ENCODE results near the gene FOXL2. TPM values are rescaled to one million over a fixed set of nuclear protein-coding genes. Genes with fewer than 3 reads are reported as not detected.

The FOXL2 gene
- polyA plus RNA-seq, 6 donors from 2014 or later: not detected

Other genes starting within 250 kb of the FOXL2 start
- 10 to 100 TPM in 4 of 6 donors, 1 to 10 TPM in 2; 3.0 to 15.2 (median 10.9) TPM for gene PIK3CB, start 112.2 kb downstream of the FOXL2 start, polyA plus RNA-seq (ENCODE audit: low read depth in 6 of 6)
- gene FOXL2NB, start 80 bp upstream of the FOXL2 start, polyA plus RNA-seq (ENCODE audit: low read depth in 6 of 6): not detected
- not detected for gene PRR23A, start 59.1 kb upstream of the FOXL2 start, polyA plus RNA-seq (ENCODE audit: low read depth in 6 of 6)
- gene PRR23B, start 73.8 kb upstream of the FOXL2 start, polyA plus RNA-seq (ENCODE audit: low read depth in 6 of 6): not detected
- gene PRR23C, start 97.8 kb upstream of the FOXL2 start, polyA plus RNA-seq (ENCODE audit: low read depth in 6 of 6): not detected